ENCODE data around the gene RNF180. TPM values are rescaled to one million over a fixed set of nuclear protein-coding genes. Genes with fewer than 3 reads are reported as not detected.
"Not testable (repeated sequence)": the region's sequence is repeated elsewhere in the genome, so short reads cannot be mapped to it uniquely, and the experiment has no call there.

RNF180 gene
- total RNA-seq, 2 experiments from 2014 or later, result 0.21 TPM; not detected in 1

- intact Hi-C loops (cut with DNase I, micrococcal nuclease), result no loop called here
- Mint-ChIP-seq H3K27me3 (peaks cover 2% of the 10 kb centered on the region), H3K9me3 (ENCODE audit: low read depth) (no peaks in the 10 kb centered on the region), H3K4me1 (no peaks in the 10 kb centered on the region), H3K27ac (no peak overlapping the region), H3K4me3 (no peak overlapping the region), H3K36me3 (ENCODE audit: low read depth) (no peaks in the 10 kb centered on the region)
- POLR2A ChIA-PET, result no interaction called here
- CTCF ChIA-PET, result no interaction called here
- ATAC-seq (no peak), DNase-seq (no peak)
These were observed 47.9 kb downstream of the RNF180 start for GRCh38 chr5:64213531-64213930.

DNA sequence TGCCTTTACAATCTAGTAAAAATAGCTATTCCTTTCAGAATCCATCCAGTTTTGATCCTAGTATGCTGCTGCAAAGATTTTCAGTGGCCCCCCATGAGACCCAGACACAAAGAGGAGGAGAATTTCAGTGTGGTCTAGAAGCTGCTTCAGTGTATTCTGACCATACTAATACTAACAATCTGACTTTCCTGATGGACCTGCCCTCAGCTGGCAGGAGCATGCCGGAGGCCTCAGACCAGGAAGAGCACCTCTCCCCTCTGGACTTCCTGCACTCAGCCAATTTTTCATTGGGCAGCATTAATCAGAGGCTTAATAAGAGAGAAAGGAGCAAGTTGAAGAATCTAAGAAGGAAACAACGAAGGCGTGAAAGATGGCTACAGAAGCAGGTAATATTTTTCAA, 48.5 kb downstream of the RNF180 start:
- intact Hi-C loops (cut with DNase I, micrococcal nuclease), result no loop called here
- ChIA-PET POLR2A (no interaction called here), CTCF (no interaction called here)
- H3K4me3 Mint-ChIP-seq, result no peak overlapping the region
- H3K9me3 Mint-ChIP-seq (ENCODE audit: low read depth), result no peaks in the 10 kb centered on the region
- no peak overlapping the region for H3K27ac Mint-ChIP-seq
- no peak for ATAC-seq
- no peak for DNase-seq
- peaks cover 2% of the 10 kb centered on the region for H3K27me3 Mint-ChIP-seq
- no peaks in the 10 kb centered on the region for H3K36me3 Mint-ChIP-seq (ENCODE audit: low read depth)
- H3K4me1 Mint-ChIP-seq, result no peaks in the 10 kb centered on the region

DNA sequence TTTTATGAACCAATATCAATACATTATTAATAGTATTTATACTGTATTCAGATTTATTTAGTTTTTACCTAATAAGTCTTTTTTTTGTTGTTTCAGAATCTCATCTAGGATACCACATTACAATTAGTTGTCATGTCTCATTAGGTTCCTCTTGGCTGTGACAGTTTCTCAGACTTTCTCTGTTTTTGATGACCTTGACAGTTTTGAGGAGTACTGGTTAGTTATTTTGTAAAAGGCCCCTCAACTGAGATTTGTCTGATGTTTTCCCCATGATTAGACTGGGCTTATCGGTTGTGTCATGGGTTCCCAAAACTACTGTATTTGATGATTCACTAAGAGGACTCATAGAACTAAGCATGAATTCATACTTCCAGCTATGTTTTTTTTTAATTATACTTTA, 56.3 kb downstream of the RNF180 start:
- no peaks in the 10 kb centered on the region for H3K36me3 Mint-ChIP-seq (ENCODE audit: low read depth)
- no peak for DNase-seq
- H3K4me3 Mint-ChIP-seq, result no peak overlapping the region
- no peaks in the 10 kb centered on the region for H3K9me3 Mint-ChIP-seq (ENCODE audit: low read depth)
- H3K4me1 Mint-ChIP-seq, result no peaks in the 10 kb centered on the region
- CTCF ChIA-PET, result no interaction called here
- POLR2A ChIA-PET, result no interaction called here
- no peak for ATAC-seq
- intact Hi-C loops (cut with DNase I, micrococcal nuclease), result no loop called here
- H3K27ac Mint-ChIP-seq, result no peak overlapping the region
- H3K27me3 Mint-ChIP-seq, result no peaks in the 10 kb centered on the region

- CTCF ChIA-PET; H3K36me3 Mint-ChIP-seq (ENCODE audit: low read depth): not testable (repeated sequence)
These were observed 59.8 kb downstream of the RNF180 start for GRCh38 chr5:64225286-64225981.

GRCh38 chr5:64227131-64227537, 61.5 kb downstream of the RNF180 start:
- H3K9me3 Mint-ChIP-seq (ENCODE audit: low read depth); H3K4me1 Mint-ChIP-seq; H3K36me3 Mint-ChIP-seq (ENCODE audit: low read depth); CTCF ChIA-PET; H3K4me3 Mint-ChIP-seq; H3K27ac Mint-ChIP-seq; H3K27me3 Mint-ChIP-seq; ATAC-seq; DNase-seq: not testable (repeated sequence)
- intact Hi-C loops (cut with DNase I, micrococcal nuclease), result loop anchor here in 1 of 2 experiments (5.0 kb wide), 1 partner anchor 385 kb away; no protein-coding TSS in a partner anchor
- POLR2A ChIA-PET, result interaction anchor here (0.6 kb wide), 1 partner anchor 9 kb away, joined by 13 read pairs; no protein-coding TSS in a partner anchor

More at GRCh38 chr5:64225286-64225981, 59.8 kb downstream of the RNF180 start:
- H3K9me3 Mint-ChIP-seq (ENCODE audit: low read depth); H3K27me3 Mint-ChIP-seq; H3K27ac Mint-ChIP-seq; DNase-seq; POLR2A ChIA-PET; H3K4me1 Mint-ChIP-seq; ATAC-seq; H3K4me3 Mint-ChIP-seq: not testable (repeated sequence)
- intact Hi-C loops (cut with DNase I, micrococcal nuclease), result loop anchor here in 1 of 2 experiments (5.0 kb wide), 1 partner anchor 387 kb away; no protein-coding TSS in a partner anchor

DNA sequence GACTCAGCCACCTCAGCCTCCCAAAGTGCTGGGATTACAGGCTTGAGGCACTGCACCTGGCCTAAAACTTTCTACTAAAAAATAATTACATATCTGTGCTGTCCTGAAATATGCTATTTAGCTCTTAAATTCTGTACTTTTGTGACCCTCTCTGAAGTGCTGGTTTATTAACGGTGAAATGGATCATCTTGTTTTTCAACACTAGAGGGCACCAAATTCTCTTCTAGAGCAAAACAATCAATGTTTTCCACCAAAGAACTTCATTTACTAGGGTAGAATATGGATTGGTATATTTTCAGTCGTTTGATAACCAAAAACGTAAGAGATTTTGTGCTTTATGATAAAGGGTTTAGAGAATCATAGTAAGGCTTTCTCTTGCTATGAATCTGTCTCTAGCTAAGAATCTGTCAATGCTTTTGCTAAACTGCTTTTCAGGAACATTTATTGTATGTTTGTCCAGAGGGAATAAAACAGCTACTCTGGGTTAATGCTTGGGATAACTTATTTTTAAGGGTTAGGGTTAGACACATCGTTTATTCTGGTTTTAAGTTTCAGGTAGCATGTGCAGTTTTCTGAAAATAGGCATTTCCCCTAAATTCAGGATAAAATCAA, 63.6 kb downstream of the RNF180 start:
- no peaks in the 10 kb centered on the region for H3K9me3 Mint-ChIP-seq (ENCODE audit: low read depth)
- no peak overlapping the region for H3K27ac Mint-ChIP-seq
- intact Hi-C loops (cut with DNase I, micrococcal nuclease), result loop anchor here (1.0 to 5.0 kb wide), 3 partner anchors 383 to 554 kb away; no protein-coding TSS in a partner anchor
- CTCF ChIA-PET, result interaction anchor here (0.8 to 4.5 kb wide), 4 partner anchors 13 to 554 kb away, joined by 3 to 35 read pairs (median 4); no protein-coding TSS in a partner anchor
- no peak for ATAC-seq
- H3K4me1 Mint-ChIP-seq, result no peaks in the 10 kb centered on the region
- no peaks in the 10 kb centered on the region for H3K27me3 Mint-ChIP-seq
- H3K36me3 Mint-ChIP-seq (ENCODE audit: low read depth), result no peaks in the 10 kb centered on the region
- POLR2A ChIA-PET, result no interaction called here
- no peak overlapping the region for H3K4me3 Mint-ChIP-seq
- DNase-seq, result no peak

- intact Hi-C loops (cut with DNase I, micrococcal nuclease), result no loop called here
- DNase-seq (no peak), ATAC-seq (no peak)
- CTCF ChIA-PET, result no interaction called here
- no peak overlapping the region for H3K27ac Mint-ChIP-seq
- POLR2A ChIA-PET, result no interaction called here
- H3K36me3 Mint-ChIP-seq (ENCODE audit: low read depth), result no peaks in the 10 kb centered on the region
- no peaks in the 10 kb centered on the region for H3K4me1 Mint-ChIP-seq
- H3K9me3 Mint-ChIP-seq (ENCODE audit: low read depth), result peaks cover 6% of the 10 kb centered on the region
- H3K4me3 Mint-ChIP-seq, result no peak overlapping the region
- no peaks in the 10 kb centered on the region for H3K27me3 Mint-ChIP-seq
These were observed 95.1 kb downstream of the RNF180 start for GRCh38 chr5:64260756-64261155.

DNA sequence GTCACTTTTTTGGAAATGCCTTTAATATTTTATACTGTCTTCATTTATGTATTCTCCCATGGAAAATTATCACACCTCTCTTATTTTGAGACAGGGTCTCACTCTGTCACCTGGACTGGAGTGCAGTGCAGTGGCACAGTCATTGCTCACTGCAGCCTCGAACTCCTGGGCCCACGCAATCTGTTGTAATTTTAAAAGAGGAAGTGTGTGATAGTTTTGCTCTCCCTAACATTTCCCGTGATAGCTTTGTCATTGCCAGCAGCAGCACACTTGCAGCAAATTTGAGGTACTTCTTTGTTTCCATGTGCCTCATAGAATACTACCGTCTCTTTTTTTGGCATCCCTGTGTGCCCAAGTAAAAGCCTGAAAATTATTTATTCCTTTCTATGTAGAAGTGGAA, 103.5 kb downstream of the RNF180 start:
- no peak for ATAC-seq

GRCh38 chr5:64273276-64273675, 107.6 kb downstream of the RNF180 start:
- ChIA-PET CTCF (no interaction called here), POLR2A (no interaction called here)
- no peak for ATAC-seq
- H3K4me3 Mint-ChIP-seq, result no peak overlapping the region
- intact Hi-C loops (cut with DNase I, micrococcal nuclease), result no loop called here
- H3K27ac Mint-ChIP-seq, result no peak overlapping the region
- no peaks in the 10 kb centered on the region for H3K9me3 Mint-ChIP-seq (ENCODE audit: low read depth)
- peaks cover 1% of the 10 kb centered on the region for H3K27me3 Mint-ChIP-seq
- no peaks in the 10 kb centered on the region for H3K4me1 Mint-ChIP-seq
- no peak for DNase-seq
- no peaks in the 10 kb centered on the region for H3K36me3 Mint-ChIP-seq (ENCODE audit: low read depth)

More for the DNA sequence above, 103.5 kb downstream of the RNF180 start:
- Mint-ChIP-seq H3K9me3 (ENCODE audit: low read depth) (peaks cover 6% of the 10 kb centered on the region), H3K4me1 (no peaks in the 10 kb centered on the region), H3K27me3 (peaks cover 1% of the 10 kb centered on the region), H3K36me3 (ENCODE audit: low read depth) (no peaks in the 10 kb centered on the region), H3K27ac (no peak overlapping the region), H3K4me3 (no peak overlapping the region)
- POLR2A ChIA-PET, result no interaction called here
- no peak for DNase-seq
- intact Hi-C loops (cut with DNase I, micrococcal nuclease), result no loop called here
- CTCF ChIA-PET, result no interaction called here

DNA sequence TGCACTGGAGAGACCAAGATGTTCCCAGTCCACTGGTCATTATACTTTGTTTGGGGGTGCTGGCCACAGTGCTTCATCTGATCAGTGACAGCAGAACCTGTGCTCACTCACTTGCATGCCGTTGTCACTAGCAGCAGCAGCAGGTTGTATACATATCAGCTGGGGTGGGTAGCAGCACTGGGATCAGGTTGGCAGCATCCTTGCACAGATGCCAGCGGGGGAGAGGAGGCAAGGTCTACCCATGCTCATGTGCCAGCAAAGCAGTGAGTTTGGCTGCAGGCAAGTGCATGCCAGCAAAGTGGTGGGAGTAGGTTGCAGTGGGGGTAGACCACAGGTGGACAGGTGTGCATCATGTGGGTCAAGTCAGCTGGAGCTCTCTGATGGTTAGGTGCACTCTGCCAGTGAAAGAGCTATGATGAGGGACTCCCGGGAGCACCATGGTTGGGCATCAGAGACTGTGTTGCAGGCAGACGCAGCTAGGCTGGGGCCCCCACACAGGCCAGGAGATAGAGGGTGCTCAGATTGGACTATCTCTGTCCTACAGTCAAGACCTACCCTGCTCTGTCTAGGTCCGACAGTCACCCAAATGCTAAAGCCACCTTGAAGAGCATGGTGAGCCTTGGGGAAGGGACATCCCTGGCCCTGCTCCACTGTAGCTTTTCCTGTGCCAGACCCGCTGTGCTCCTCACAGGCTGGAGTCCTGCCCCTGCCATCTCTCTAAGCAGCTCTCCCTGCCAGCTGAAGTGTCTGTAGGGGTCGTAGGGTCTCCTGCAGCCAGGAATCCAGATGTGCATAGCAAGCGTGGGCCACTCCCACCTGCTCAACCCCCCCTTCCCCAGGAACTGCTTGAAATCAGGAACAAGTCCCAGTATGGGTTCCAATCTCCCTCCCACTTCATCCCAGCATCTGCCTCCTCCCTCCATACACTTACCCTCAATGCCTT, 119.8 kb downstream of the RNF180 start:
- ChIA-PET CTCF (no interaction called here), POLR2A (no interaction called here)
- Mint-ChIP-seq H3K9me3 (ENCODE audit: low read depth) (peaks cover 14% of the 10 kb centered on the region), H3K4me1 (no peaks in the 10 kb centered on the region), H3K4me3 (no peak overlapping the region), H3K27ac (no peak overlapping the region), H3K36me3 (ENCODE audit: low read depth) (no peaks in the 10 kb centered on the region), H3K27me3 (no peaks in the 10 kb centered on the region)
- intact Hi-C loops (cut with DNase I, micrococcal nuclease), result no loop called here
- no peak for DNase-seq
- ATAC-seq, result no peak

- ATAC-seq, result no peak
- Mint-ChIP-seq H3K36me3 (ENCODE audit: low read depth) (no peaks in the 10 kb centered on the region), H3K4me1 (no peaks in the 10 kb centered on the region), H3K27me3 (no peaks in the 10 kb centered on the region), H3K9me3 (ENCODE audit: low read depth) (peaks cover 9% of the 10 kb centered on the region), H3K27ac (no peak overlapping the region), H3K4me3 (no peak overlapping the region)
- intact Hi-C loops (cut with DNase I, micrococcal nuclease), result no loop called here
- ChIA-PET POLR2A (no interaction called here), CTCF (no interaction called here)
- no peak for DNase-seq
These were observed 120.7 kb downstream of the RNF180 start for GRCh38 chr5:64286381-64286780.

Data from activated CD4-positive, alpha-beta T cell treated with anti-CD3 and anti-CD28 coated beads for 36 hours (primary cell).